NB4 (cell line): Measurements from ENCODE around the gene GALNT17.

Source experiments
- CTCF ChIP-seq: IDR thresholded peaks from one replicate; pipeline ENCODE4 v1.5.1; 2012; ENCODE audit warnings: low read depth, low read length
- MYC ChIP-seq: IDR thresholded peaks from 2 replicates; pipeline ENCODE4 v1.6.1; 2011; ENCODE audit warnings: low read depth, low read length
- POLR2A ChIP-seq: IDR thresholded peaks from 2 replicates; pipeline ENCODE4 v1.6.1; 2011; ENCODE audit warnings: mild to moderate bottlenecking; ENCODE audit not compliant: insufficient read length; ENCODE audit errors: extremely low read depth

GRCh38 chr7:71130031-71130679 is 1.8 kb upstream of the GALNT17 start:
- TF ChIP-seq CTCF (no peak), POLR2A (no peak), MYC (no peak)
